ENCODE data around the gene ABHD17A.
"Not testable (repeated sequence)": the region's sequence is repeated elsewhere in the genome, so short reads cannot be mapped to it uniquely, and the experiment has no call there.

ABHD17A gene

DNA sequence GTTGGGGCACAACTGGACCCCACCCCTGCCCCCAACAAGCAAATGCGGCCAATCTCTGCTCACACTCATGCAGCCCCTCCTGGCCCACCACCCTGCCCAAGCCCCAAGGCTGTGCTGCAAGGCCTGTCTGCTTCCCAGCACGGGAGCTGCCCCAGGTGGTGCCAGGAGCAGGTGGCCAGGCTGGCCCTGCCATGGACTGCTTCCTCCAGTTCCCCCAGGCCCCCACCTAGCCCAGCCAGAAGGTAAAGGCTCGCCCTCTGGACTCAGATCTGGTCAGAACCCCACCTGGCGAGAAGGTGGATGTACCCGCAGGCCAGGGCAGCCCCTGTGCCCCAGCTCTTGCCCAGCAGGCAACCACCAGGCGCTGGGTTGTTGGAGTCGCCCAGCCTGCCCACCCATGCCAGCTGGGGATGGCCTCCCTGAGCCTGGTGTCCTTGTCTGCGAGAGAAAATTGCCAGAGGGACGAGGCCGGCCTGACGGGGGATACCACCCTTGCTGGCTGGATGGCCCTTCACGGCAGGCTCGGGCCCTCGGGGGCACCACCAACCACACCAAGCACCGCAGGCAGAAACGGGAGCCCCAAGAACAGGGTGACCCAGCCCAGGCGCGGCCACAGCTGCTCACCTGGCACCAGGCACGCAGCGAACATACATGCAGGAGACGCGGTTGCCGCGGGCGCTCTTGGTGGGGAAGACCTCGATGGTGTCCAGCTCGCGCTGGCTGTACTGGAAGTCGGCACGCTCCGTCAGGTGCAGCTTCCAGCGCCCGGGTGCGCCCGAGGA is 4.5 kb downstream of the ABHD17A start:
- no peak for DNase-seq

DNA sequence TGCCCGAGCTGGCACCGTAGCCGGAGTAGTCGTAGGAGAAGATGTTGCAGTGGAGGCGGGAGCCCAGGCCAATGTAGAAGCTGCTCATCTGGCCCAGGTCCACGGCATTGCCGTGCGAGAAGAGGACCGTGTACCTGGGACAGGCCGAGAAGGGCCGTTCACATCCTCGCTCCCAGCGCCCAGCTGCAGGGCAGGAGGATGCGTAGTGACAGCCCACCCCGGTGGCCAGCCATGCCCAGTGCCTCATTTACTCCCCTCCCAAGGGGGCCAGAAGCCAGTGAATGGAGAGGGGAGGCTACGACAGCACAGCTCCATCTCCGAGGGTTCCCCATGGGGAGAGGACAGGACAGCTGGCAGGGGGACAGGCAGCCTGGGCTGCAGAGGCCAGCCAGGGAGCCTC is 5.3 kb downstream of the ABHD17A start:
- not testable (repeated sequence) for DNase-seq

DNA sequence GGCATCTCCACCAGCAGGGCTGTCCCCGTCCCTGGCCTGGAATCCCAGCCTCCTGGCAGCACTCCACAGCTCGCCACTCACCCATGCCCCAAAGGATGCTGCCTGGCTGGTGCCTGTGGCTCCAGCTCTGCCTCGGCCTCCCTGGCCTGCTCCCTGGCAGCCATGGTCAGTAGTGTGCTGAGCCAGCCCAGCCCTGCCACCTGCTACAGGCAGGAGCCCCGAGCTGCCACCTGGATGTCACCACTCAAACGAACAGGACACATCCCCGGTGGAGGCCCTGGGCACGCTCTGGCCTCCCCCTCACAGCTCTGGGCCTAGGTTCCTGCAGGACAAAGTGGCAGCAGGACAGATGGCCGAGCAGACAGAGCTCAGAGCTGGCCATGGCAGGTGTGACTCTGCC is 6.7 kb downstream of the ABHD17A start:
- not testable (repeated sequence) for DNase-seq

DNA sequence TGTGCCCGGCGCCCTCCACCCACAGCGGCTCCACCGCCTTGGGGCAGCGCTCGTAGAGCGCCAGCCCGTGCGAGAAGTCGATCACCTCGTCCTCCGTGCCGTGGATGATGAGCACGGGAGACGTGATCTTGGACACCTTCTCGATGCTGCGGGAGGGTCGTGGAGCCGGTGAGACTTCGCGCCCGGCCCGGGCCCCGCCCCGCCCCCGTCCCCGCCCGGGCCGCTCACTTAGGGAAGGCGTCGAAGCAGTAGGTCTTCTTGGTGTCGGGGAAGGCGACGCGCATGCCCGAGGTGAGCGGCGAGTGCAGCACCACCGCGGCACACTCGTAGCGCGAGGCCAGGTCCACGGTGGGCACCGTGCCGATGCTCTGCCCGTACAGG is 8.0 kb downstream of the ABHD17A start:
- DNase-seq: not testable (repeated sequence)

DNA sequence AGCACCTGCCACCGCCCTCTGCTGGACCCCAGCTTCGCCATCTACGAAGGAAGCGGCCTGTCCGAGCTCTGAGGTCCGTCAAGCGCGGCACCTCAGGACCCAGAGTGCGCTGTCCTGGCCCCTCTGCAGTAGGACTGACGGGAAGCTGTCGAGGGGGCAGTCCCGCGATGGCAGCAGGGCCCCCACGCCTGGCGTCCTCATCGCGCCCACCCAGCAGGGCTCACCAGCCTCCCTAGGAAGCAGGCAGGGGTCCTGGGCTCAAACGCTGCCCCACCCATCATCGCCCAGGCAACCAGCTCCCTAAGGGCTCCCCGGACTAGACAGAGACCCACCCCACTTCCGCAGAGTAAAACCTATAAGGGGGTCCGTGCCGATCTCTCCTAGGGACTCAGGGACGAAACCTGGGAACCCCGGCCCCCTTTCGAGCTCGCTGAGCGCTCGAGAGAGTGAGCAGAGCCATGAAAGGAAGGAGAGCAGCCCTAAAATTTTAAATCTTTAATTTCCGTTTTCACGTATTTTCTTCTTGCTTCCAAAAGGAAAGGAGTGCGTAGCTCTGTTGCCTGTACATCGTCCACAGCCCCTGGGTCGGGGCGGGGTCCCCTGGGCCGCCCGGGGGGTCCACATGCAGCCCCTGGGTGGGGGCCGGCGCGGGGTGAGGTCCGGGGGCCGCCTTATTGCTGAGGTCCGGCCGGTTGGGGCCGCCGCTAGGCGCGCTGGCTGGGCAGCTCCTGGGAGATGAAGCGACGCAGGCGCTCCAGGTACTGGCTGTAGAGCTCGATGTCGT is 8.6 kb downstream of the ABHD17A start:
- DNase-seq: not testable (repeated sequence)

DNA sequence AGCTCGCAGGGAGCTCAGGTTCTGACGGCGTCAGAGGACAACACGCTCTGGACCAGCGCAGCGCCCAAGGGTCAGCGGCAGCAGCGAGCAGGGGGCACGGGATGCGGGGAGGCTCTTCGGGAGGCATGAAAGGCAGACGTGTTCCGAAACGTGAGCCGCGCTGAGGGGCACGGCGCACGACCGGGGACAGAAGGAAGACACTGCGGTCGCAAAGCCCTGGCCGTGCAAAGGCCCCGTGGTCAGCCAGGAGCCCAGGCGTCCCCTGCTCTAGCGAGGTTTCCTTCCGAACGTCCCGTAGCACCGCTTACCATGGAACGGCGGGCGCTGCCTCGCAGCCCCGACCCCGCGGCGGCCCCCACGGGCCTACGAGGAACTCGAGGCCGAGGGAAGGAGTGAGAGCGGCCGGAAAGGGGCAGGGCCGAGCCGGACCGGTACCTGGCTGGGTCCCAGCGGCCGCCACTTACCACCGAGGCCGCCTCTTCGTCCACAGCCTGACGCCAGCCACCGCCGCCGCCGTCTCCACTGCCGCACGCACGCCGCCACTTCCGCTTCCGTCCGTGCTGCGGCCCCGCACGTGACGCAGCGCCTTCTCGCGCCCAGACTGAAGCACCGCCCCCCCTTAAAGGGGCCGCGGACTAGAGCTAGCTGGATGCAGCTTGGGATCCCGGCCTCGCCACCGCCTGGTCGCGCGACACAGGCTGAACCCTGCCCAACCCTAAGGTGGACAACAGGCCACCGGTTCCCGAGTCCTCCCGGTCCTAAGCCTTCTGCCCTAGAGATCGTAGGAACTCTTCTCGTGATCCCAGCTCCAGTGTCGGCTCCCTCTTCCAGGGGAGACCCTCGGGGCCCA is 9.4 kb downstream of the ABHD17A start:
- DNase-seq: peak; percentile 86

DNA sequence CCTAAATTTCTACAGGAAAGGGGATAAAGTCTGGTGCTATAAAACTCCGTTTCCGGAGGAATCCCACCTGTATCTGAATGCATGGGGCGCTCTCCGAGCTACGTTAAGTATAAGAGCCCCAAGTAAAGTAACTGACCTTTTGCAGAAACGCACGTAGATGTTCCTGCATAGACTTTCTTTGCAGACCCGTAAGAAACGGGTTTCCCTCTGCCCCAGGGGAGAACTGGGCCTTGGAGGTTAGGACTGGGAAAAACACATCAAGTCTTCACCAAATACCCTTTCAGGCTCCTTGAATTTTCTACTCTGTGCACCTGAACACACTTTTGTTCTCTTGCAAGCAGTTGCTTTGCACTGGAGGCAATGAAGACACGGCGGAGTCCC is 10.0 kb downstream of the ABHD17A start:
- DNase-seq: not testable (repeated sequence)

DNA sequence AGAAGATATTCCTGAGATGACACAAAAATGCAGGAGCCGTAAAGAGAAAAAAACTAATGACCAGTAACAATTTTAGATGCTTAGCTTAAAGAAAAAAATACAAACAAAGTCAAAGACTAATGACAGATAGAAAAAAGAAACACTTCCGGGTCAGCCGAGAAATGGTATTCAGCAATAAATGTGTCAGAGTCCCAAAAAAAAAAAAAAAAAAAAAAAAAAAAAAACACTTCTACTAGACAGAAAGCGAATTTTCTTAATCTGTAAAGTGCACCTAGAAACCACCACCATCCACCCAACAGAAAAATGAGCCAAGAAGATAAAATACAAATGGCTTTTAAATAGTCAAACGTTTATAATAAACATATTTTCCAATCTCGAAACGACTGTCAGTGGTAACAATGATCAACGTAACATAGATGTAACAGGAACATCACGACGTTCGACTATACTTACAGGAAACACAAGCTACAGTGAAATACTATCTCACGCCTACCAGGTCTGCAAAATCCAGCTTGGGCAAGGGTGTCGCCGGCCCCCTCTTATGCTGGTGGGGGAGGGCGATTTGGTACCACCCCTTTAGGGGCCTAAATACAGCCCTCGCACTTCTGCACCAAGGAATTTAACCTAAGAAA is 10.6 kb downstream of the ABHD17A start:
- DNase-seq: peak; percentile 62

DNA sequence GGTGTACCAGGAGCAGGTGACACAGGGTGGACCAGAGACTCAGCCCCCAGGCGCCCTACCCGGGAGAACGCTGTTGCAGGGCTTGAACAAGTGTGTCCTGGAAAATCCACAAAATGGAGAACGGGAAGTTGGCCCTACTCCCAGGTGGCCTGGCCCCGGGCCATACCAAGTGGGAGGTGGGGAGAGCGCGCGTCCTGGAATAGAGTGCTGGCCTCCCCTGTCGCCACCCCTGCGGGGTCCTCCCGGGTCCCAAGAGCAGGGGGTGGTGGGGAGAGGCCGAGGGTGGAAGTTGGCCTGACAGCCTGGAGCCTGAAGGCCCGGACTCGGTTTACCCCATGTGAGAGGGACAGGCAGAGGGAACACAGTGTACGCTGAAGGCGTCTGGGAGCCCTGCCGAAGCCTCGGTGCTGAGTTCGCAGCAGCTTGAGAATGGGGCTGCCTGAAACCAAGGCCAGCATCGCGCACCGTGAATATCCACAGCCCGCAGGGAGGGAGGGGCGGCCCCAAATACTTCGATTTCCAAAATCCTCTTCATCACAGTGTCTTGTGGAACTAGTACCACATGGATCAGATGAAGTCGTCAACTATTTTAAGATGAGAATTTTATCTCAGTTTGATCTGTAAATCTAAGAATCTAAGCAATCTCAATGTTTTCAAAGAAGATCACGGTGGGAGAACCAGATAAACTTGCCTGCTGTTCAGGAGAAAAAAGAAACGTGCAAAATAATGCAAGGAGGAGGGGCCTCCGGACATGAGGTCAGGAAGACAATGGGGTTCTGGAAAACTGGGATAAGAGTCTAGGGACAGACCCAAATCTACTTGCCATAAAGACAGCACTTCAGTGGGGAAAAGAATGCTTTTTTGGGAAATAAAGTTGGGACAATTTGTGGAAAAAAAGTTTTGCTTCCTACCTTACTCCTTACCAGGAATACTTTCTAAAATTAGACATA is 11.5 kb downstream of the ABHD17A start:
- no peak for DNase-seq

DNA sequence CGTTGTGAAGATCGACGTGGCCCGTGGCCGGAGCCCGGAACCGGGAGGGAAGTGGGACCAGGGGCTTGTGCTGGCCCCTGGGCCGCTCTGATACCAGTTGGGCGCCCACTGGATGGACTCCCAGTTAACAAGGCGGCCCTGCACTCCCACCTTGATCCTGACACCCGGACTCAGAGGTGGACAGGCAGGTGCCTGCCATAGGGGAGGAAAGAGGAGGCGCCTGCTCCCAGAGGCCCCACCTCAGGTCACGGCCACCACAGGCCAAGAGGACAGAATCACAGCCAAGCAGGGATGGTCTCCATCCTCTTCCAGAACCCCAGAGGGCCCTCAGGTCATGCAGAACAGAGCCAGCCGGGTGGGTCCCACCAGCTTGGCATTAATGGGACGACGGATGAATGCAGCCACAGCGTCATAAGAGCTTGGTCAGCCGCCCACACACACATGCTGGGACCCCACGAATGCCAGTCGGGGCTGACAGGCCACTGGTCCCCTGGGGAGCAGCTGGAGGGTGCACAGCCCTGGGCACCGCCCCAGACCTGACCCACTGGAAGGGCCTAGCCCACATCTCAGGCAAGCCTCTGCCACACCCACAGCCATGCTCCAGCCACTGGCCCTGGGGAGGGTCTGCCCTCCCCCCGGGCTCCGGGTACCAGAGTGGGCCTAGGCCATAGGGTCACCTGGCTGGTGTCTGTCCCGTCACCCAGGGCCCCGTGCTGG is 12.3 kb downstream of the ABHD17A start:
- DNase-seq: no peak

DNA sequence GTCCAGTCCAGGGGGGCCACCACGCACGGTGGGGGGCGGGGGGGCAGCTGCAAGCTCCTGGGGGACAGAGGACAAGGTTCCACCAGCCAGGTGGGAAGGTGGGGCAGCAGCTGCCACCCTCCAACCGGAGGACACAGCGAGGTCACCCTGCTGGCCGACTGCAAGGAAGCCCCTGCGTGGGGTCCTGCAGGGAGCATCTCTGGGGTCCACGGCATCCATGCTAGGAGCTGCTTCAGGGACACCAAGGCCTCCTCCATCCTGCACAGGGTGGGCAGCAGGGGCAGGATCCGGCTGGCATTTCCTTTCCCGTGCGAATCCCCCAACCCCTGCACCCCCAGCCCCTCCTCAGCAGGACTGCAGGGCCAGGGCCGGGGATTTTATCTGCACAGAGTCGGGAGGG is 13.7 kb downstream of the ABHD17A start:
- no peak for DNase-seq

DNA sequence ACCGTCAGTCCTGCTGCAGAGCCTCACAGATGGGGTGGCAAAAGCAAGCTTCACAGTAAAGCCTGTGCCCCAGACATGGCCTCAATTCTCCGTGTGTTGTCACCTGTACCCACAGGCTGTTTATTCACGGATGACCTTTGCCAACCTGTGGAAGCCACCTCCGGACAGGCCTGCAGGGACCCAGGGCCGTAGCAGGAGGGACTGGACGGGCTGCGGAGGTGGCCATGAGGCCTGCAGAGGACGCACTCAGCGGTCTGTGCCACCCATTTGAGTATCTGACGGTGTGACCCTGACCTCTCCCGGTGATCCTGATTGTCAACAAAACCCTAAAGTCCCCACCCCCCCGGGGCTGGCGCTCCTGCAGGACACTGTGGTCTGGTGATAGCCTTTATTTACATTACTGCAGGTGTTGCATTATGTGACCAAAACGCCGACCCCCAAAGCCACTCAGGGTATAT is 14.1 kb downstream of the ABHD17A start:
- no peak for DNase-seq

DNA sequence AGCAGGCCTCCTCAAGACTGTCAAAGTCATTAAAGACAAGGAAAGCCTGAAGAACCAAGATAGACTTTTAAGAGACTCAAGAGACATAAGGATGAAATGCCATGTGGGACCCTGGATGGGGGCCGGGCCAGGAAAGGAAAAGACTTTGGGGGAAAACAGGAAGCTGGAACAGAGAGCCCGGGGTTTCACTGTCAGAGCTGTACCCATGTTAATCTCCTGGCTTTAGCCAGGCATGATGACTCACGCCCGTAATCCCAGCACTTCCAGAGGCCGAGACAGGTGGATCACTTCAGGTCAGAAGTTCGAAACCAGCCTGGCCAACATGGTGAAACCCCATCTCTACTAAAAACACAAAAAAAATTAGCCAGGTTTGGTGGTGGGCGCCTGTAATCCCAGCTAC is 16.3 kb downstream of the ABHD17A start:
- no peak for DNase-seq

DNA sequence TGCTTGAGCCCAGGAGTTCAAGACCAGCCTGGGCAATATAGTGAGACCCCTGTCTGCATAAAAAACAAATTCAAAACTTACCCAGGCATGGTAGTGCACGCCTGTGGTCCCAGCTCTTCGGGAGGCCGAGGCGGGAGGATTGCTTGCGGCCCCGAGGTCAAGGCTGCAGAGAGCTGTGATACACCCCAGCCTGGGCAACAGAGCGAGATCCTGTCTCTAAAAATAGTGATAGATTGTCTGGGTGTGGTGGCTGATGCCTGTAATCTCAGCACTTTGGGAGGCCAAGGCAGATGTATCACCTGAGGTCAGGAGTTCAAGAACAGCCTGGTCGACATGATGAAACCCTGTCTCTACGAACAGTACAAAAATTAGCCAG is 18.0 kb downstream of the ABHD17A start:
- no peak for DNase-seq

DNA sequence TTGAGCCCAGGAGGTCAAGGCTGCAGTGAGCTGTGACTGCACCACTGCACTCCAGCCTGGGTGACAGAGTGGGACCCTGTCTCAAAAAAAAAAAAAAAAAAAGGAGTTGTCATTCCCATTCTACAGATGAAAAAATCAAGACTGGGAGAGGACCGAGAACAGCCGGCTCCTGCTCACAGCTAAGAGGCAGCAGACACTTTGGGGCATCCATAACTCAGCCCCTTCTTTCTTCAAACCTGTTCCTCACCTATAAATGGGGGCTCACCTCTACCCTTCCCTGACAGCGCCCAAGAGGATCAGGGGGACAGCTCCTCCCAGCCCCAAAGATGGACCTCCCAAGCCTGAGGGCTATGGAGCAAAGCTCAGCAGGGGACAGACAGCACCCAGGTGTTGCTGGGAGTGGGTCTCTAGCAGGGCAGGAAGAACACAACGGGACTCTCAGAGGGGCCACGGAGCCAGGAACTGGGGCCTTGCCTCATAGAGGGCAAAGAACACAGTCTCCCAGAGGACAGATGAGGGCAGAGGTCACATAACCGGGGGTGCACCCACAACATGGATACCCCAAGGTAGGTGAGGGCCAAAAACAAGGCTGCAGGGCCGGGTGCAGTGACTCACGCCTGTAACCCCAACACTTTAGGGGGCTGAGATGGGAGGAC is 18.5 kb downstream of the ABHD17A start:
- DNase-seq: no peak

DNA sequence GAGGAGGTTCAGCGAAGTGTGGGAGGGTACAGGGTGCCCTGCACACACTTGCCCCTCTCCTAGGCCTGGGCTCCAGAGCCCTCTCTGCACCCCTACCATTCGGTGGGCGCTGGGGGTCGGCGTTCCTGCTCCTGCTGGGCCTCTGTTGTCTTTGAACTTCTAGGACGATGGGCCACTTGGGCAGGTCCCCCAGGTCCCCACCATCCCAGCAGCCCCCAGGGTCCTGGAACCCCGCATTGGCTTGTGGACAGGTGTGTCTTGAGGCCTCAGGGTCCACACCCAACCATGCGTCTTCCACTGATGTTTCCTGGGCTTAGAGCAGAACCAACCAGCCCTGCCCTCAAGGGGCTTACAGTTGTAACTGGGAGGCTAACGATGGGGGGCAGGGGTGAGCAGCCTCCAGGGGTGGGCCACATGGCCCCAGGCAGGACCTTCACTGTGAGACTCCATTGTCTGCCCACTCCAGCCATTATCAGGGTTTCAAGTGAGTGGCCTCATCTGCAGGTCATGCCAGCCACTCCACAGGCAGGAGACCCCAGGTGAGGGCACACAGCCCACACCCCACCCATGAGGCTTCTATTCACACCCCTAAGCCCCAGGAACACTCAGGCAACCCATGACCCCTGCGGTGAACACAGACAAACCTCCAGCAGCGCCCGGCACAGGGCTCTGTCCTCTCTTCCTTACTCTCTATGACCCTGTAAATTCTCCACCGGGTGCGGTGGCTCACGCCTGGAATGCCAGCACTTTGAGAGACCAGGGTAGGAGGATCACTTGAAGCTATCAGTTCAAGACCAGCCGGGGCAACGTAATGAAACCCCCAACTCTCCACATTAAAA is 19.9 kb downstream of the ABHD17A start:
- DNase-seq: no peak

DNA sequence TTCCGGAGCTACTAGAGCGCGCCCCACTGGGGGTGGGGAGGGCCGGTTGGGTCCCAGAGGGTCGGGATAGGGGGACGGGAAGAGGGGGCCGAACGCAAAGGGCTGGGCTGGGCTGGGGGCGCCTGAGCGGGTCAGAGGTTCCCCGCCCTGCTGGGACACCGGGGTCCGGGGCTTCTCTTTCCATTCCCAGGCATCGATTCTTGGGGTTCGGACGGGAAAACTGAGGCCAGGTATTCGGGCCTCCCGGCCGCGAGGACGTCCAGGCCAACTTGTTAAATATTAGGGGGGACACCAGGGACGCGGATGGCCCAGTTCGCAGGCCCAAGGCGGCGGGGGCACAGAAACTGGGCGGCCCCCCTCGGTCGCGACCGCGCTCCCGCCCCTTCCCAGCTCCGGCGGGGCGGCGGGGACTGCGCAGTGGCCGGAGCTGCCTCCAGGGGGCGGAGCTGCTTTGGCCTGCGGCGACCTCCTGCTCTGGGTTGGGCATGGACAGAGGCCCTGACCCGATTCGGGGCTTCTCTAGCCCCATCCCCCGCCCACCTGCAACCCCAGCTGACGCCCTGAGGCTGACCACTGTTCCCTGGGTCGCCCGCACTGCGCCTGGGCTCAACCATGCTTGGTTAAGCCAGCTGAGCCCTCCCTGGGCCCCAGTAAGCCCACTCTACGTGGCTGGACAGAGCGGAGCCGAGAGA is 20.7 kb downstream of the ABHD17A start:
- peak; percentile 68 for DNase-seq

DNA sequence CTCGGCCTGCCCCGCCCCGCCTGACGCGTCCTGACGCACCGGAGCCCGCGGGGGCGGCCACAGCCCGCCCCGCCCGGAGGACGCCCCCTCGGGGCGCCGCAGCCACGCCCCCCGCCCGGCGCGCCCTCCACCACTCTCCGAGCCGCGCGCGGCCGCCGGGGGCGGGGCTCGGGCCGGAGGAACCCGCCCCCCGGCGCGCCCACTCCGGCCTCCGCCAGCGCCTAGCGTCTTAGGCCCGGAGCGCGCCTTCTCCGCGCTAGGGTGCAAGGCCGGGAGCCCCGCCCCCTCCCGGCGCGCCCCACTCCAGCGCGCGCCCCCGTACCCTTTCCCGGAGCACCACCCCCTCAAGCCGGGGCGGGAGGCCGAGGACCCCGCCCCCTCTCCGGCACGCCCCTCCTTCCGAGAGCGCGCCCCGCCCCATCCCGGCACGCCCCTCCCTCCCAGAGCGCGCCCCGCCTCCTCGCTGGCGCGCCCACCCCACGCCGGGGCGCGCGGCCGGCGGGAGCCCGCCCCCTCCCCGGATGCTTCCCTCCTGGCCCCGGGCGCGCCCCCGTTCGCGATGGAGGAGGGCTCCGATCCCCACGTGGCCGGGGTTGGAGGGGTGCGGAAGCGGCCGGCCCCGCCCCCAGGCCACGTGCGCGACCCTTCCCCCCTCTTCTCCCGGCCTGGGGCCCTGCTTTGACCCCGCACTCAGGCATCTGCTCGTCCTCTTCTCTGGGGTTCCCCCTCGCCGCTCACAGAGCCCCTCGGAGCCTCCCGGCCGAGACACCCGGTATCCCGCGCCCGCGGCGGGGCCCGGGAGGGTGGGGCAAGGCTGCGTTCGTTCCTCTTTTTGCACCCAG is 21.4 kb downstream of the ABHD17A start:
- peak; percentile 92 for DNase-seq
